ENCODE results near the gene PDE4B.

- TF ChIP-seq, protein P1, sequence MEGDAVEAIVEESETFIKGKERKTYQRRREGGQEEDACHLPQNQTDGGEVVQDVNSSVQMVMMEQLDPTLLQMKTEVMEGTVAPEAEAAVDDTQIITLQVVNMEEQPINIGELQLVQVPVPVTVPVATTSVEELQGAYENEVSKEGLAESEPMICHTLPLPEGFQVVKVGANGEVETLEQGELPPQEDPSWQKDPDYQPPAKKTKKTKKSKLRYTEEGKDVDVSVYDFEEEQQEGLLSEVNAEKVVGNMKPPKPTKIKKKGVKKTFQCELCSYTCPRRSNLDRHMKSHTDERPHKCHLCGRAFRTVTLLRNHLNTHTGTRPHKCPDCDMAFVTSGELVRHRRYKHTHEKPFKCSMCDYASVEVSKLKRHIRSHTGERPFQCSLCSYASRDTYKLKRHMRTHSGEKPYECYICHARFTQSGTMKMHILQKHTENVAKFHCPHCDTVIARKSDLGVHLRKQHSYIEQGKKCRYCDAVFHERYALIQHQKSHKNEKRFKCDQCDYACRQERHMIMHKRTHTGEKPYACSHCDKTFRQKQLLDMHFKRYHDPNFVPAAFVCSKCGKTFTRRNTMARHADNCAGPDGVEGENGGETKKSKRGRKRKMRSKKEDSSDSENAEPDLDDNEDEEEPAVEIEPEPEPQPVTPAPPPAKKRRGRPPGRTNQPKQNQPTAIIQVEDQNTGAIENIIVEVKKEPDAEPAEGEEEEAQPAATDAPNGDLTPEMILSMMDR (IDR thresholded peaks at IDR 0.05): no peak
- no peak for TF ChIP-seq POLR2A (IDR thresholded peaks at IDR 0.05)
Observed at GRCh38 chr1:65940126-65940525, 147.4 kb downstream of the PDE4B start.
